ENCODE results near the gene ARRB2. TPM values are rescaled to one million over a fixed set of nuclear protein-coding genes. Genes with fewer than 3 reads are reported as not detected.

The ARRB2 gene
- total and polyA plus RNA-seq, 2 experiments from 2014 or later: 37.3 to 45.0 TPM

- H3K27me3 Mint-ChIP-seq (ENCODE audit: insufficient read depth, low read depth, poor library complexity): peaks cover 59% of the 10 kb centered on the region
- H3K36me3 Mint-ChIP-seq (ENCODE audit: low read depth): no peaks in the 10 kb centered on the region; the same call in 2 of the 3 replicates
- TF ChIP-seq ZNF462 (CRISPR knock-in tag; IDR thresholded peaks at IDR 0.05) (no peak), EZH2phosphoT487 (IDR thresholded peaks at IDR 0.05; ENCODE audit: unreplicated experiment) (no peak), POLR2AphosphoS5 (IDR thresholded peaks at IDR 0.05; ENCODE audit: low read depth) (no peak), ZNF331 (CRISPR knock-in tag; IDR thresholded peaks at IDR 0.05; ENCODE audit: low read depth) (no peak), EZH2 (IDR thresholded peaks at IDR 0.05; ENCODE audit: low read depth, unreplicated experiment) (no peak), JUNB (IDR thresholded peaks at IDR 0.05; ENCODE audit: unreplicated experiment) (no peak), STAT1 (IDR thresholded peaks at IDR 0.05; ENCODE audit: unreplicated experiment) (no peak), ETS1 (IDR thresholded peaks at IDR 0.05) (no peak), ZNF114 (CRISPR knock-in tag; IDR thresholded peaks at IDR 0.05) (no peak), REST (IDR thresholded peaks at IDR 0.05; ENCODE audit: unreplicated experiment) (no peak), NANOG (IDR thresholded peaks at IDR 0.05; ENCODE audit: borderline replicate concordance) (no peak), CREB1 (CRISPR knock-in tag; IDR thresholded peaks at IDR 0.05; ENCODE audit: low read depth) (no peak), CTCF (conservative IDR thresholded peaks at IDR 0.05; ENCODE audit: low read depth in 2 of 2) (no peak)
- no peak overlapping the region for H3K27ac Mint-ChIP-seq
- no peak overlapping the region for H3K4me2 ChIP-seq
- no peaks in the 10 kb centered on the region for H4K20me1 ChIP-seq (replicated peaks; ENCODE audit: insufficient read depth)
- no peaks in the 10 kb centered on the region for H3K9me2 ChIP-seq (ENCODE audit: insufficient read depth)
- DNase-seq (ENCODE audit: low spot score) (no peak), ATAC-seq (no peak)
- H2AFZ ChIP-seq: no peak overlapping the region
- peaks cover 19% of the 10 kb centered on the region; the same call in 1 of the 2 replicates for H3F3A ChIP-seq (replicated peaks; ENCODE audit: low read depth)
- peaks cover 11% of the 10 kb centered on the region for H3K4me1 ChIP-seq (ENCODE audit: insufficient read depth)
- no peaks in the 10 kb centered on the region for H3K36me3 ChIP-seq (ENCODE audit: insufficient read depth)
- H3K4me1 Mint-ChIP-seq: peaks cover 22% of the 10 kb centered on the region; the same call in 2 of the 3 replicates
- H3K27me3 ChIP-seq (ENCODE audit: insufficient read depth): peaks cover 46% of the 10 kb centered on the region
- no peak overlapping the region for H3K4me3 ChIP-seq
- no peak overlapping the region for H3K27ac ChIP-seq (ENCODE audit: low read depth)
- H3K4me3 Mint-ChIP-seq: no peak overlapping the region
- H3K79me2 ChIP-seq (replicated peaks; ENCODE audit: insufficient read depth): no peaks in the 10 kb centered on the region
- no peaks in the 10 kb centered on the region; the same call in 1 of the 3 replicates for H3K9me3 Mint-ChIP-seq
Observed at GRCh38 chr17:4743216-4743615, 32.8 kb downstream of the ARRB2 start.
